Mammary epithelial cell (primary cell): ENCODE results near the gene C4B.

Source experiments
- CTCF ChIP-seq, 2 donors: IDR thresholded peaks in 1 of 2; conservative IDR thresholded peaks in 1 of 2; 2 replicates each; pipeline ENCODE4 v1.5.1; 2011 to 2012; ENCODE audit warnings: inconsistent platforms in 2 of 2, low read length in 2 of 2, mild to moderate bottlenecking in 2 of 2, control low read depth in 1 of 2, low read depth in 1 of 2; ENCODE audit not compliant: insufficient read depth in 1 of 2; ENCODE audit errors: extremely low read depth in 1 of 2
- EZH2 ChIP-seq: IDR thresholded peaks from 2 replicates; pipeline ENCODE4 v1.6.1; 2012; ENCODE audit warnings: low read length, inconsistent platforms, borderline replicate concordance

- TF ChIP-seq CTCF (conservative IDR thresholded peaks at IDR 0.05 in 1 of 2, IDR thresholded peaks at IDR 0.05 in 1 of 2; ENCODE audit: extremely low read depth in 1 of 2, insufficient read depth in 1 of 2, low read depth in 1 of 2, low read length in 2 of 2): no peak
- no peak for TF ChIP-seq EZH2
Observed at GRCh38 chr6:32073101-32073500, 58.5 kb downstream of the C4B start.
